GM21528 (cell line): ENCODE results near the gene TBC1D21.

Source experiments
- ATAC-seq: cut with Tn5 transposase; IDR thresholded peaks from one replicate; pipeline ENCODE4 v1.9.1; 2021; ENCODE audit warnings: mild to moderate bottlenecking, moderate library complexity; ENCODE audit not compliant: unreplicated experiment, low FRiP score

TBC1D21 gene

GRCh38 chr15:73858062-73858461, 15.3 kb upstream of the TBC1D21 start:
- ATAC-seq: no peak

- ATAC-seq: no peak
These were observed 11.1 kb upstream of the TBC1D21 start for GRCh38 chr15:73862276-73862675.

GRCh38 chr15:73865379-73865778, 8.0 kb upstream of the TBC1D21 start:
- ATAC-seq: no peak

GRCh38 chr15:73865904-73866303, 7.5 kb upstream of the TBC1D21 start:
- no peak for ATAC-seq

GRCh38 chr15:73866481-73866880, 6.9 kb upstream of the TBC1D21 start:
- no peak for ATAC-seq

GRCh38 chr15:73866881-73867410, 6.4 kb upstream of the TBC1D21 start:
- no peak for ATAC-seq

- ATAC-seq: no peak
These were observed 5.9 kb upstream of the TBC1D21 start for GRCh38 chr15:73867426-73867825.

GRCh38 chr15:73867956-73868355, 5.4 kb upstream of the TBC1D21 start:
- no peak for ATAC-seq

GRCh38 chr15:73869216-73869995, 4.0 kb upstream of the TBC1D21 start:
- no peak for ATAC-seq

- no peak for ATAC-seq
These were observed 2.5 kb upstream of the TBC1D21 start for GRCh38 chr15:73870700-73871408.

GRCh38 chr15:73872346-73872745, 1.0 kb upstream of the TBC1D21 start:
- ATAC-seq: no peak

GRCh38 chr15:73873889-73874511, 636 bp downstream of the TBC1D21 start:
- no peak for ATAC-seq

- no peak for ATAC-seq
These were observed 6.1 kb downstream of the TBC1D21 start for GRCh38 chr15:73879426-73879825.

- ATAC-seq: no peak
These were observed 8.4 kb downstream of the TBC1D21 start for GRCh38 chr15:73881579-73882320.

GRCh38 chr15:73882761-73883419, 9.5 kb downstream of the TBC1D21 start:
- no peak for ATAC-seq

- ATAC-seq: no peak
These were observed 10.8 kb downstream of the TBC1D21 start for GRCh38 chr15:73884159-73884558.

GRCh38 chr15:73885954-73886700, 12.8 kb downstream of the TBC1D21 start:
- no peak for ATAC-seq

GRCh38 chr15:73886717-73887345, 13.5 kb downstream of the TBC1D21 start:
- no peak for ATAC-seq

- ATAC-seq: no peak
These were observed 14.1 kb downstream of the TBC1D21 start for GRCh38 chr15:73887481-73887880.
